ENCODE measurements around the gene MIB1.
"Not testable (repeated sequence)": the region's sequence is repeated elsewhere in the genome, so short reads cannot be mapped to it uniquely, and the experiment has no call there.

The MIB1 gene

DNA sequence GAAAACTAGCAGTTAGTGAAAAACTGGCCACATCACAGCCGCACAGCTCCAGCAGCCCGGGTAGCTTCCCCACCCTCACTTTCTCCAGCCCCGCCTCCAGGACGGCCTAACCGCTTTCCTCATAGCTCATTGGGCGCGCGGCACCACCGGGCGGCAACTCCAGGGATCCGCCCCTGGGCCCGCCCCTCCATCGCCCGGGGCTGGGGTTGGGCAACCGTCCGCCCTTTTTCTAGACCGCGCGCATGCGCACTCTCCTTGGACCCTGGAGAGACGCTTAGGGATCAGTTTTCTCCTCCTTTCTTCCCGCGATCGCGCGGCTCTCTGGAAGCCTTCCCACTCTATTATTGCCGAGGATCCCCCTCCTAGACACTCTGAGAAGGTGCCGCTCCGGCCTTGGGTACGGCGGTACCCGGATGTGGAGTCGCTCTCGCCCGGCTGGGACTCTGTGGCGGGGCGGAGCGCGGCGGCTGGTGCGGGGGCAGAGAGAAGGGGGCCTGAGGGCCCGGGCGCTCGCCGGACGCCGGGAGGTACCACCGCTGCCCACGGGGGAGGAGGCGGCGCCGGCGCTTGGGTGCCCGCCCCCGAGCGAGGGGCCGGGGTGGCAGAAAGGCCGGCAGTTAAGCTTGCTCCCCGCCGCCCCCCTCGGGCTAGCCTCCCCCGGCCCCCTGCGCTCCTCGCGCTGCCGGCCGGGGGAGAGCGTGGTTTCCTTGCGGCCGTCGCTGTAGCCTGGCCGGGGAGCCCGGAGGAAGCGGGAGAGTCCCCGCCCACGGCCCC is at the start of gene MIB1:
MIB1 (plus strand) TSS at position 255 of the 774 bp plus-strand sequence. CDS start 792 bp downstream, outside the sequence.
- peak; percentile 98 for DNase-seq (ENCODE audit: low spot score)

DNA sequence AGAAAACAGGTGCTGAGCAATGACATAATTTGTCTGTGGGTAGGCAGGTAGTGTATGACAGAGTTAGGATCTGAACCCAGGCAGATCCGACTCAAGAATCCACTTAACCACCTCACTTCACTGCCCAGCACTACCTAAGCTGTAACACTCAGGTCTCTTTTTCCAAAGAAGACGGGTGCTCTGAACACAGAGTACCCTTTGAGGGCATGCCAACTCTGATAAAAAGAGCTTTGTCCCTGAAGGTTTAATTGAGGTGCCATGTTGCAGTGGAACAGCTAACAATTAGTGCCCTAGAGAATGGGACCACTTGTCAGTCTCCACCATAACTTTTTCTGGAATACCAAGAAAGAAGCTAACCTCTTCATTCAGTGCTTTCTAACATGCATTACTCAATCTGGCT is 47.3 kb upstream of the MIB1 start:
- no peak for DNase-seq (ENCODE audit: low spot score)

DNA sequence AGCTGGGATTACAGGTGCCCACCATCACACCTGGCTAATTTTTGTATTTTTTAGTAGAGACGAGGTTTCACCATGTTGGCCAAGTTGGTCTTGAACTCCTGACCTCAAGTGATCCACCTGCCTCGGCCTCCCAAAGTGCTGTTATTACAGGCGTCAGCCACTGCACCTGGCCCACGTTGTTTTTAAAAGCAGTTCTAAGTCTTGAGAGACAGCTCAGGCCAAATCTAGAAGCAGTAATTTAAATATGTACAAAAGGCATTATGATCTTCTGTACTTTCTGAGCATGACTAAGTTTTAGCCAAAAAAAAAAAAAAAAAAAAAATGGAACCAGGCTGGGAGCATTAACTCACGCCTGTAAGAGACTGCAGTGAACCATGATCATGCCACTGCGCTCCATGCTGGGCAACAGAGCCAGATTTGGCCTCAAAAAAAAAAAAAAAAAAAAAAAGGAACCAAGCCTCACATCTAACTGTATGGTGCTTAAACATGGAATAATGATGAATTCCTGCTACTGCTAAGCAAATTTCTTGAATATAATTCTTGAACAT is 40.0 kb upstream of the MIB1 start:
- DNase-seq (ENCODE audit: low spot score) = no peak

DNA sequence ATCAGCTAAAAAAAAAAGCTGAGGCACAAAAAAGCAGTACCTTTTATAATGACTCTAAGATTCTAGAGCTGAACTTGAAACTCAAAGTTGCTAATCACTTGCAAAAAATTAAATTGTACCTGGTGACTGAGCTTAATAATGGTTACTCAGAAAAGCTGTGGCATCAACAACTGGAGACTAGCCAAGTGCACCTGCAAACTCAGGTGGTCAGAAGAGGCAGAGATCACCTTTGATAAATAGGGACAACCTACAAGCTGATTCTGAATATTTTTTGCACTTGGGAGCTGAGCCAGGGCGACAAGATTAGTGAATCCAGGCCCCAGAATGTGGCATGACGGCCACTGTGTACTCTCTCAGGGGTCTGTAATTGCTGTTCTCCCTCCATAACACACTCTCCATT is 39.0 kb upstream of the MIB1 start:
- no peak for DNase-seq (ENCODE audit: low spot score)

DNA sequence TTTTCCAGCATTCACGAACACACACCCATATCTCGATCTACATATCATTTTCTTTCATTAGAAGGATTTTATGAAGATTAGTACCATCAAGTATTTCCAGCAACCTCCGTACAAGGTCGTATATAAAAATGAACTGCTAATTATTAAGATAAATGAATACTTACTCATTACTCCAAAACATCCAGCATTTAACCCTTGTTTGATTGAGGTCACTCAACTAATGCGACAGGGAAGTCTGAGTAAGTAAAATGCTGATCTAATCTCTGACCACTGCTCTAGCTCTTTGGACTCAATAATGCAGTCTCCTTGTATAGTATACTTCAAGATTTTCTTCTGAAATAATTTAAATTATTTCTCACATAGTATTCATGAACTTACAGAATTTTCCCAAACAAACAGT is 38.0 kb upstream of the MIB1 start:
- no peak for DNase-seq (ENCODE audit: low spot score)

DNA sequence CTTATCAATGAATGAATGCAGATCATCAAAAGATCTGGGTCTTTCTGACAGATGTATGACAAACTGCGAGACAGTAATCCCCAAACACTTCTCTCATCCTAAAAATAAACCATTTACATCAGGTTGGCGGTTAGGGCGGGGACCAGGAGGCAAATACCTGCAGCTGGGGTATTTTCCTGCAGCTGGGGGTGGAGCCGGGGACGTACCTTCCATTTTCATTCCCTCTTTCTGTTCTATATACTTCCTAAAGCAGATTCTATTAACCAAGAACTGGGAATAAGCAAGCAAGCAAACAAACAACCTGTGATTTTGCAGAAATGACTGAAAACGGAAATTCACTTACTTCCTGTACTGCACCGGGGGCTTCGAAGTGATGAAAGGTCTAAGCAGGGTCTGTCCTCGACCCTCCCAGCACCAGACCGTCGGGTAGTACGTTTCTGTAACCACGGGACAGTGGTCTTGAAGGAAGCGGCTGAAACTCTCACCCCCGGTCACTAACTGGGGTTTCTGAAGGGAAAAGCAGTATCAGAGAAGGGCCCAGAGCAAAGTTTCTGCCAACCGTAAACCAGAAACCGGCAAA is 37.3 kb upstream of the MIB1 start:
- peak; percentile 21 for DNase-seq (ENCODE audit: low spot score)

DNA sequence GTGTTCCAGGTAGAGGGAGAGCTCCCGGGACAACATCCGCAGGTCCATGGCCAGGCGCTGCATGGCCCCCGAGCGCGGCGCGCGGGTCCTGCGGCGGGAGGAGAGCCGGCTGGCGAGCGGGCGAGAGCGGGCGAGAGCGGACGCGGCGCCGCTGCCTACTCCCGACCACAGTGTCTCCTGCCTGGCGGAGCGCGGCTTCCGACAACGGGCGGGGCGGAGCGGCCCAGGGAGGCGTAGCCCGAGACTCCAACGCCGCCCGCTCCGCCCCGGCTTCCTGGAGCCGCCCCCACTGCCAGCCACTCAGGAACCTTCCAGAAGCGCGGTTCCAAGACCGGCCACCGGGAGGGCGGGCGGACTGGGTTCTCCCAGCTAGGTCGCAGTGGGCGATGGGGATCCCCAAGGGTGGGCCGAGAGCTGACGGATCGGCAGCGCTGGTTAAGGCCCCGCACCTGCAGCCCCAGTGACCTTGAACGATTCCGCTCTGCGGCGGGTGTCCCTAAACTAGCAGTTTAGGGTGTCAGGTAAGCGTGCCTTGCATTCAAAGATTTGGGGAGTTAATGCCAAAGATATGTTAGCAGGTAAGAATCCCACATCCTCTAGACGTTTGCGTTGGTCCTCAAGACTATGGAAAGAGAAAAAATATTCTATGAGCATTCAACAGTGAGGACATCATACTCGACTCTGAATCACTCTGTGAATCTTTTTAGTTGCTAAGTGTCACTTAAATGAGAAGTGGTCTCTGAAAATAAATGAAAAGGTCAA is 35.8 kb upstream of the MIB1 start, which contains the start of gene ABHD3:
ABHD3 (minus strand) TSS at position 172 of the 762 bp plus-strand sequence; CDS start at position 63, 109 bp downstream.
- peak; percentile 92 for DNase-seq (ENCODE audit: low spot score)

DNA sequence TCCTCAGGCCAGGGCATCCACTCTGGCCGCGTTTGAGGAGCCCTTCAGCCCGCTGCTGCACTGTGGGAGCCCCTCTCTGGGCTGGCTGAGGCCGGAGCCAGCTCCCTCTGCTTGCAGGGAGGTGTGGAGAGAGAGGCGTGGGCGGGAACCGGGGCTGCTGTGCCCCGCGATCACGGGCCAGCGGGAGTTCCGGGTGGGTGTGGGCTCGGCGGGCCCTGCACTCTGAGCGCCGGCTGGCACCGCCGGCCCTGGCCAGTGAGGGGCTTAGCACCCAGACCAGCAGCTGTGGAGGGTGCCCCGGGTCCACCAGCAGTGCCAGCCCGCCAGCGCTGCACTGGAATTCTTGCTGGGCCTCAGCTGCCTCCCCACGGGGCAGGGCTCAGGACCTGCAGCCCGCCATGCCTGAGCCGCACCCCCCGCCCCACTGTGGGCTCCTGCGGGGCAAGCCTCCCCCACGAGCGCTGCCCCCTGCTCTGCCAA is 34.2 kb upstream of the MIB1 start:
- no peak for DNase-seq (ENCODE audit: low spot score)

DNA sequence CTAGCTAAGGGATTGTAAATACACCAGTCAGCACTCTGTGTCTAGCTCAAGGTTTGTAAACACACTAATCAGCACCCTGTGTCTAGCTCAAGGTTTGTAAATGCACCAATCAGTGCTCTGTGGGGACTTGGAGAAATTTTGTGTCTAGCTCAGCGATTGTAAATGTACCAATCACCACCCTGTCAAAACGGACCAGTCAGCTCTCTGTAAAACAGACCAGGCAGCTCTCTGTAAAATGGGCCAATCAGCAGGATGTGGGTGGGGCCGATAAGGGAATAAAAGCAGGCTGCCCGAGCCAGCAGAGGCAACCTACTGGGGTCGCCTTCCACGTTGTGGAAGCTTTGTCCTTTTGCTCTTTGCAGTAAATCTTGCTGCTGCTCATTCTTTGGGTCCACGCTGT is 33.5 kb upstream of the MIB1 start:
- DNase-seq (ENCODE audit: low spot score) = not testable (repeated sequence)

DNA sequence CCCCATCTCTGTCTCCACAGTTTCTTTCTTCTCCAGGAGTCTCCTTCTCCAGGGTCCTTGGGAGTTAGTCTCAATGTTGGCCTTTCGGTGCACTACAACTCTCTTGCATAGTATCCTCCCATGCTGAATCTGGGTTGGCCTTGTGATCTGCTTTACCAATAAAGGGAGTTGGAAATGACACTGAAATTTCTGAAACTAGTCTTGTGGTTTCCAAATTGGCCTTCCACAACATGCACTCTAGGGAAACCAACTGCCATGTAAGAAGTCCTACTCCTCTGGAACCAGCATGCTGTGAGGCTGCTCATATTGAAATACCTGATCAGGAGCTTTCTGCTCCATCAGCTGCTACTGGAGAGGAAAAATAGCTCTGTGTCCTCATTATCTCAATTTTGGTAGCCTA is 26.1 kb upstream of the MIB1 start:
- DNase-seq (ENCODE audit: low spot score) = no peak

DNA sequence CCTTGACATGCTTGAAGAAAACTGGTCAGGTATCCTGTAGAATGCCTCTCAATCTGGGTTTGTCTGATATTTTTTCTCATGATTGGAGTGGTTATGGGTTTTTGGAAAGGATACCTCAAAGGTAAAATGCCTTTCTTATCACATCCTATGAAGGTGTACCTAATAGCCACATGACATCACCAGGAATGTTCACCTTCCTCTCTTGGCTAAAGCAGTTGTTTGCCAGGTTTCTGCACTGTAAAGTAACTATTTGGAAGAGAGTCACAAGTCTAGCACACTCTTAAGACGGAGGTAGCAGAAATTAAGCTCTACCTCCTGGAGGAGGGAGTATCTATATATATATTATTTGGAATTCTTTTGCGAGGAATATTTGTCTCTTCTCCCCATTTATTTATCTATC is 17.9 kb upstream of the MIB1 start:
- no peak for DNase-seq (ENCODE audit: low spot score)

DNA sequence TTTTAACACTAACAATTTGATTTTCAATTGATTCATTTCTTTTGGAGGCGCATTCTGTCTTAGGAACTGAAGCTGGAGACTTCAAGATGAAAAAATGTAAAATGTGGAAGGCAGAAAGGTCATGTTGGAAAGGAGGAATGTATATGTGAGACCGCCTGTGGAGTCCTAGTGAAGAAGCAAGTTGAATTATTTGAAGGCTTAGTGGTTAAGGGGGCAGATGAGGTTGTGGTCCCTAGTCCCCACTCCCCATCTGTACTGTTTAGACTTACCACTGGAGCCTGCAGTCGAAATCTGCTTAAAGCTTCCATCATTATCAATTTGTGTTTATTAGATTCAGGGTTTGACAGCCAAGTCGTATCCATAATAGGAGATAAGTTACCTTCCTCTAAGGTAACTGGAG is 15.4 kb upstream of the MIB1 start:
- no peak for DNase-seq (ENCODE audit: low spot score)

DNA sequence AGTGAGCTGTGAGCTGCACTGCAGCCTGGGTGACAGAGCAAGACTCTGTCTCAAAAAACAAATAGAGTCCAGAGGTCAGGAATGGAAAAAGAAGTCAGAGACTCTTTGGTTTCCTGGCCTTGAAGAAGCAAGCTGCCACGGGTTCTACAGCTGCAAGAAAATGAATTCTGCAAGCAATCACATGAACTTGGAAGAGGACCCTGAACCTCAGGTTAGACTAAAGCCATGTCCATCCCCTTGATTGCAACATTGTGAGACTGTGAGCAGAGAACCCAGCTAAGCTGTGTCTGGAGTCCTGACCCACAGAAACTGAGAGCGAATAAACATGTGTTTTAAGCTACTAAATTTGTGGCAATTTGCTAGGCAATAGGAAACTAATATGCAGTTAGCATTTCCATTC is 12.9 kb upstream of the MIB1 start:
- no peak for DNase-seq (ENCODE audit: low spot score)

DNA sequence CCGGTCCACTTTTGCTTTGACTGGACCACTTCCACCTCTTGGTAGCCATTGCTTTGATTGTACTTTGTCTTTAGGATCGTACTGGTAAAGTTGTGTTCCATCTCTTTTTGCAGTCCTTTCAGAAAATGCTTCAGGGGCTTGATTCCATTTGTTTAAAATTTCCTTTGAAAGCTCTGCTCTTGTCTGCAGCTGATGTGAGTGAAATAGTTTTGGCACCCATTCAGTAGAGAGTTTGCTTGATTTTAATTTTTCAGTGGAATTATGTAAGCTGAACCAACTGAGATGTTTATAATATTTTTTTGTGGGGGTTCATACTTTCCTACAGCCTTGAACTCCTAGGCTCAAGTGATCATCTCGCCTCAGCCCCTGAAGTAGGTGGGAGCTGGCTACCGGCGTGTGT is 7.6 kb upstream of the MIB1 start:
- no peak for DNase-seq (ENCODE audit: low spot score)

DNA sequence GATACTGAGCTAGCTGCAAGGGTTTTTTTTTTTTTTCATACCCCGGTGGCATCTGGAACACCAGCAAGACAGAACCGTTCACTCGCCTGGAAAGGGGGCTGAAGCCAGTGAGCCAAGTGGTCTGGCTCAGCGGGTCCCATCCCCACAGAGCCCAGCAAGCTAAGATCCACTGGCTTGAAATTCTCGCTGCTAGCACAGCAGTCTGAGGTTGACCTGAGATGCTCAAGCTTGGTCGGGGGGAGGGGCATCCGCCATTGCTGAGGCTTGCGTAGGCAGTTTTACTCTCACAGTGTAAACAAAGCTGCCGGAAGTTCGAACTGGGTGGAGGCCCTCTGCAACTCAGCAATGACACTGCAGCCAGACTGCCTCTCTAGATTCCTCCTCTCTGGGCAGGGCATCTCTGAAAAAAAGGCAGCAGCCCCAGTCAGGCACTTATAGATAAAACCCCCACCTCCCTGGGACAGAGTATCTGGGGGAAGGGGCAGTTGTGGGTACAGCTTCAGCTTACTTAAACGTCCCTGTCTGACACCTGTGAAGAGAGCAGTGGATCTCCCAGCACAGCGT is 5.1 kb upstream of the MIB1 start:
- no peak for DNase-seq (ENCODE audit: low spot score)

DNA sequence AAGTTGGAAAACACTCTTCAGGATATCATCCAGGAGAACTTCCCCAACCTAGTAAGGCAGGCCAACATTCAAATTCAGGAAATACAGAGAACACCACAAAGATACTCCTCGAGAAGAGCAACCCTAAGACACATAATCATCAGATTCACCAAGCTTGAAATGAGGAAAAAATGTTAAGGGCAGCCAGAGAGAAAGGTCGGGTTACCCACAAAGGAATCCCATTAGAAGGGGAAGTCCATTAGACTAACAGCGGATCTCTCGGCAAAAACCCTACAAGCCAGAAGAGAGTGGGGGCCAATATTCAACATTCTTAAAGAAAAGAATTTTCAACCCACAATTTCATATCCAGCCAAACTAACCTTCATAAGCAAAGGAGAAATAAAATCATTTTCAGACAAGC is 3.7 kb upstream of the MIB1 start:
- not testable (repeated sequence) for DNase-seq (ENCODE audit: low spot score)

DNA sequence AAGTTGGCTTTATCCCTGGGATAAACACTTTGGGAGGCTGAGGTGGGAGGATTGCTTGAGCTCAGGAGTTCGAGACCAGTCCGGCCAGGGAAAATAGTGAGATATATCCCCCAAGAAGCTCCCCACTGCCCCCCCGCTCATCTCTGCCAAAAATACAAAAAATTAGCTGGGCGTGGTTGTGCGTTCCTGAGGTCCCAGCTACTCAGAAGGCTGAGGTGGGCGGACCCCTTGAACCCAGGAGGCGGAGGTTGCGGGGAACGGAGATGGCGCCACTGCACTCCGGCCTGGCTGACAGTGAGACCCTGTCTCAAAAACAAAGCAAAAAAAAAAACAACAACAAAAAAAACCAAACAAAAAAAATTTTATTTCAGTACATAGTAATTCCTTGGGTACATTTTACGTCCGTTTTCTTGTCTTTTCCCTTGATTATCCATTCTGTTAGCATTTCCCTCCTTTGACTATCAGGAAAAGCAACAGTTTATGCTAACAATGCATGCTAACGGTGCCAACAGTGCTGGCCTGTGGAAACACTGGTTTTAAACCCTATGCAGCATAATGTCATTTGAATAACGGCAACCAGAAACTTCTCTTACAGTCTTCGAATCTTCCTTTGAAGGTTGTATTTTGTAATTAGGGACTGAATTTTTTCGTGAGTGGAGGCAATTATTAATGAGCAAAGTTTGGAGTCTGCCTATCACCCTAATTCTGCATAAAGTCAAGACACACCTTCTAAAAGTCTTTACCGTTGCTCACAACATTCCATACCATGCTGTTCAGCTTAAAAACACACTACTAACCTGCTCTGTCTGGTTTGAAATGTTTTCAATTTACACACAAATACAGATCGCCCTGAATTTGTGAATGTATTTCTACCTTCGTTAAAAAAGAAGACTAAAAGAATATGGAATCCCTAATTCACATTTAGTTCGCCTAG is 721 bp upstream of the MIB1 start:
- peak; percentile 48 for DNase-seq (ENCODE audit: low spot score)

DNA sequence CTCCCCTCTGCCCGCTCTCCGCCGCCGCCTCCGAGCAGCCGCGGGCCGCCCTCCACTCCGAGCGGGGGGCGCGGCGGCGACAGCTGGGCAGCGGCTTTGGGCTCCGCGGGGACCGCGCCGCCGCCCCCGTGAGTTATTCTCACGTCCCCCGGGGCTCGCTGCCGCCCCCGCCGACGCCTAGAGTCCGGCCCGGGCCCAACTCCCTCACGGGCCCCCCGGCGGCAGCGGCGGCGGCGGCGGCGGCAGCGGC is 645 bp downstream of the MIB1 start:
- no peak for DNase-seq (ENCODE audit: low spot score)

DNA sequence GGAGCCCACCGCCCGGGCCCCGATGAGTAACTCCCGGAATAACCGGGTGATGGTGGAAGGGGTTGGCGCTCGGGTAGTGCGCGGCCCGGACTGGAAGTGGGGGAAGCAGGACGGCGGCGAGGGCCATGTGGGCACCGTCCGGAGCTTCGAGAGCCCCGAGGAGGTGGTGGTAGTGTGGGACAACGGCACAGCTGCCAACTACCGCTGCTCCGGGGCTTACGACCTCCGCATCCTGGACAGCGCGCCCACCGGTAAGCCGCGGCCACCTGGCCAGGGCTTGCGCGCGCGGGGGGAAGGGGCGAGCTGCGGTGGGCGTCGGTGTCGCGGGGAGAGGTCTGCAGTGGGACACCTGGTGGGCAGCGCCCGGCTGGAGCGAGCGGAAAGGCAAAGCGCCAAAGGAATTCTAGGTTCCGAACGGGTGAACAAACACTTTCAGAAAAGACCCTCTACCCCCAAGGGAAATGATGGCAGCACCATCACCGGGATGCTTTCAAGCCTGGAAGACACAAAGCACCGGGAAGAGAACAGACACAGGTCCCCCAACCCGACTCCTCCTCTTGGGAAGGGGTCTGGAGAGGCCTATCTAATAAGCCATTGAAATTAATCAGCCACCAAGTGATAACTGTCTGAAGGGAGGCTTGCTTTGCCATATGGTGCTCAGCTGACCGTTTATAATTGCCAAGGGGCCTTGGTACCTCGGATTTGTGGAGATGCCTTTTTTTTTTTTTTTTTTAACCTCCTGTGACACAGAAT is 1.1 kb downstream of the MIB1 start:
- peak; percentile 50 for DNase-seq (ENCODE audit: low spot score)

DNA sequence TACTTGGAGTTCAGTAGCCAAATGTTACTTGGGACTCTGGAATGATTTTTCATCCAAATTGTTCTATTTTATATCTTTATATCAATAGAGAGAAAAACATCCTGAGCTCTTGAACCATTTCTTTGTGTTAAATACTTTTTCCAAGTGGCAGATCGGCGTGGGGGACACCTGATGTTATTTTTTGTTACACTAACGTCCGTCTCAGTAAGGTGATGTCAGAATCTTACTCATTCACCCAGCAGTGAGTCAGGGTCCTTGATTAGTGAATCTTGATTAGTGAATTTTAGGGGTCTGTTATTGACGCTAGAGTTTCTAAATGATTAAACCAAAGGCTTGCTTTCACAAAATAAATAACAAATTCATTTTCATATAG is 1.7 kb downstream of the MIB1 start:
- DNase-seq (ENCODE audit: low spot score) = no peak
